GM08714 (cell line): ENCODE measurements around the gene IL1RAPL1.

Experiments
- H3K4me3 ChIP-seq: fragments of 200-500 bp; sonication (Bioruptor generic); 2 replicates; pipeline ENCODE4 v1.5.1; 2014; ENCODE audit warnings: mild to moderate bottlenecking, low read length, inconsistent platforms
- ZNF274 ChIP-seq: IDR thresholded peaks from 2 replicates; pipeline ENCODE4 v1.6.1; 2012; ENCODE audit warnings: mild to moderate bottlenecking, low read depth, low read length

IL1RAPL1 gene

DNA sequence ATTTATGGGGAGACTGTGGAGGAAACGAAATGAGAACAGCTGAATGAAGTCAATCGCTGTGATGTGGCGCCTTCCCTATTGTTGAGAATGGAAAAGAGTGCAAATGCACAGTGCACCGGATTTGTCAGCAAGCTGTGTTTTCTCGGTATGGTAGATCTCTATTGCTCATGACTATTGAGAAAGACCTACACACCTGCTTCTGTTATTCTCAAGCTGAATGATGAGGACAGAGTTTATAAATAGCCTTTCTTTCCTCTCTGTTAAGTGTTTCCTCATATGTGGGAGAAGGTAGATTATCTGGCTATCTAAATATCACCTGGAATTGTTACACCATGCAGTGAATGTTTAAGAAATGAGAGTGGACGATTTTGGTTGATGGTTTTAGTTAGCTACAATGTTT lies 650.7 kb downstream of the IL1RAPL1 start:
- no peak overlapping the region for H3K4me3 ChIP-seq
- no peak for TF ChIP-seq ZNF274

DNA sequence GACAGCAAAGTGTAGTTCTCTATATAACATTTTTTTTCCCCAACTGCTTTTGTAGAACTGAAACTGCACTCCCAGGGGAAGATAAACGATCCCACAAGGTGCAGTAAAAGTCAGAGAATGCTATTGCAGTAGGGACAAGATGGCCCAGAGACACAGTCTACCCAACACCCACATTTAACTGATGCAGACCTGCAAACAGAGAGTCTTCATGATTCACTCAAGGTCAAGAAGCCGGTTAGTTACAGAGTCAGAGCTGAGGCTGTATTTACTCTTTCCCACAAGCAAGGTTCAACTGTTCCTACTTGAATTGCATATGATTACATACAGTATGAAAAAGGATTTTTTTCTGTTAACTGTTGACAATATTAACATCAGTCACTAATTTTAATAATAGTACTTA lies 654.6 kb downstream of the IL1RAPL1 start:
- no peak for TF ChIP-seq ZNF274
- no peak overlapping the region for H3K4me3 ChIP-seq

DNA sequence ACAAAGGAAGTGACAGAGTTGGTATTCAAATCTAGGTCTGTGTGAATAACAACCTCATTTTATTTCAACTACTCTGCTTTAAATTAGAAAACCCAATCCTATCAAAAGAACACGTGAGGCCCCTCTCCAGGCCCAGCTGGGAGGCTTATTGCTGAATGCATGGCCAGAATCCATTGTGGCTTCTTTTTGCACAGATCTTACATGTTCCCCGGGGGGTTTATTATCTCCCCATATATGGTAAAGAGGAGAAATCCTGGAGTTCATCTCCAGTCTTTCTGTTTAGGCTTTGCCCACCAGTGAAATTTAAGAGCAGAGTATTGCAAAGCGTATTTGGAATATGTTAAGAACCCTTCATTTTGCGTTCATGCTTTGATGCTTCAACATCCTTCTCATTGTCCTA lies 655.6 kb downstream of the IL1RAPL1 start:
- no peak for TF ChIP-seq ZNF274

GRCh38 chrX:29243942-29244341 lies 656.7 kb downstream of the IL1RAPL1 start:
- no peak for TF ChIP-seq ZNF274
- no peak overlapping the region for H3K4me3 ChIP-seq

More for the DNA sequence above, 655.6 kb downstream of the IL1RAPL1 start:
- H3K4me3 ChIP-seq = no peak overlapping the region

GRCh38 chrX:29254515-29254914 lies 667.3 kb downstream of the IL1RAPL1 start:
- H3K4me3 ChIP-seq = no peak overlapping the region
- no peak for TF ChIP-seq ZNF274

DNA sequence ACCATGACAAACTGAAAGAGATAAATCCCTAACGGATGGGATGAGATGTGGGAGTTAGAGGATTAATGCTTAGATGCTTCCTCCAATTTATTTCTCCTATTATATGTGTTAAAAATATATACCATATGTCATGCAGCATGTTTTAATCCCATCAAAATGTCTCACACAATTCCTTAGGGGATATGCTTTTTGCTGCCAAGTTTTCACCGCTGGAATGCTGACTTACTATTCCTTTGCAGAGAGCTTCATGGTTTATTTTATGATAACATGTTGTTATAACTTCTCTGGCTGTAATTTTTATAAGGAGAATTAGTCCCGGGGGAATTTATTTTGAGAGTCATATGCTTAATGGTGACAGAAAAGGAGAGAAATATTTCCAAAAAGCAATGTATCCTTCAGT lies 670.3 kb downstream of the IL1RAPL1 start:
- TF ChIP-seq ZNF274 = no peak

GRCh38 chrX:29269390-29269789 lies 682.1 kb downstream of the IL1RAPL1 start:
- H3K4me3 ChIP-seq = no peak overlapping the region
- no peak for TF ChIP-seq ZNF274

More for the DNA sequence above, 670.3 kb downstream of the IL1RAPL1 start:
- no peak overlapping the region for H3K4me3 ChIP-seq

GRCh38 chrX:29274517-29274916 lies 687.3 kb downstream of the IL1RAPL1 start:
- TF ChIP-seq ZNF274 = no peak
- H3K4me3 ChIP-seq = no peak overlapping the region

GRCh38 chrX:29275928-29276327 lies 688.7 kb downstream of the IL1RAPL1 start:
- no peak for TF ChIP-seq ZNF274
- H3K4me3 ChIP-seq = no peak overlapping the region

- H3K4me3 ChIP-seq = no peak overlapping the region
- TF ChIP-seq ZNF274 = no peak
These were observed 694.0 kb downstream of the IL1RAPL1 start for GRCh38 chrX:29281078-29281742.

- no peak overlapping the region for H3K4me3 ChIP-seq
- no peak for TF ChIP-seq ZNF274
These were observed 698.4 kb downstream of the IL1RAPL1 start for GRCh38 chrX:29285664-29286063.

GRCh38 chrX:29295987-29296680 lies 708.9 kb downstream of the IL1RAPL1 start:
- H3K4me3 ChIP-seq = no peak overlapping the region
- no peak for TF ChIP-seq ZNF274

DNA sequence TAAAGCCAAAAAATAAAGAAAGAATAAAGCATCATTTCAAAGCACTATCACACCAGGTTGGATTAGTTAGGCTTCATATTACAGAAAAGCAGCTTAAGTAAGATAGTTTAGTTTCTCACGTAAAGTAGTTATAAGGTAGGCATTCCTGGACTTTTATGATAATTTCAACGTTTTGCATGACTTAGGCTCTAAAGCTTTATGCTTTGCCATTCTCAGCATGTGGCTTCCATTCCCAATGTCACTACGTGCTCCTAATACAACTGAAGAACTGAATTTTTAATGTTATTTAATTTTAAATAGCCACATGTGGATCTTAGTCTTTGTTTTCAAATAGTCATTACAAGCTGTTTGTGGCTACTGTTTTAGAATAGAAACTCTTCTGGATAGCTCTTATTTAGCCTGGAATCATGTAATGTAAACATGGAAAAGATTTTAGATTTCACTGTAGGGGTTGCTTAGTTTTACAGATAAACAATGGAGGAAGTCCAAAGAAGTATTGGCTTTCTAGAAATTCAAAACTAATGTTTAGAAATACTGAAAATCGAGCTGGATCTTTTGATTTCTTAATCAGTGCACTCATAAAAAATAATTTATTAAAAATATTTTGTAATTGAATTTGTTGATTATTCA lies 710.0 kb downstream of the IL1RAPL1 start:
- no peak overlapping the region for H3K4me3 ChIP-seq
- TF ChIP-seq ZNF274 = no peak

DNA sequence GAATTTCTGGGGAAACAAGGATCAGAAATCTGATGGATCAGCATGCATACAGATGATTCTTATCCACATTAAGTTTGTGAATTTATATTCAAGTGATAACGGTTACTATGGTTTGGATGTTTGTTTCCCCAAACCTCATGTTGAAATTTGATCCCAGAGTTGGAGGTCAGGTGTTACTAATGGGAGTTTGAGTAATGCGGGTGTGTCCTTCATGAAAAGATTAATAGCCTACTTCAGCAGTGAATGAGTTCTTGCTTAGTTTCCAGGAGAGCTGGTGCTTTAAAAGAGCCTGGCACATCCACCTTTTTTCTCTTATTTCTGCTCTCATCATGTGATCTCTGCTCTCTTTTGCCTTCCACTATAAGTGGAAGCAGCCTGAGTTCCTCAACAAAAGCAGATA lies 712.4 kb downstream of the IL1RAPL1 start:
- no peak overlapping the region for H3K4me3 ChIP-seq
- TF ChIP-seq ZNF274 = no peak

DNA sequence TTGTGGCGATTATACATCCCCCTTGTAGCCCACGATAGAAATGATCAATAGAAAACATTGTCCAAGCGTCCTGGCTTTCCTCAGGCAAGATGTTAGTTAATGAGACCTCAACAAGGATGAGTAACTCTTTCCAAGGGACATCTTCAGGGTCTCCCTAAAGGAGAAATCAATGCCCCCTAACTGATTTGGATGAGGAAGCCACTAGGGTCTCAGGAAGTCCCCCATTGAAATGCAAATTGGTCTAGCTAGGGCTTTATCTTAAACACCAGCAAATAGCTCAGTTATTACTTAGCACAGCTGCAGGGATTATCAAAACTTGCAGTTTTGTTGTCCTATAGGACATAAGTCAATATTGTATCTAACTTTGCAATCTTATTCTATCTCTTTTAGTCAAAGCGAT lies 721.5 kb downstream of the IL1RAPL1 start:
- no peak overlapping the region for H3K4me3 ChIP-seq
- TF ChIP-seq ZNF274 = no peak
